GM19468 (cell line): ENCODE data around the gene INHBC.
"Not testable (repeated sequence)": the region's sequence is repeated elsewhere in the genome, so short reads cannot be mapped to it uniquely, and the experiment has no call there.

ENCODE experiments used
- ATAC-seq: cut with Tn5 transposase; IDR thresholded peaks from one replicate; pipeline ENCODE4 v1.9.1; 2021; ENCODE audit warnings: mild to moderate bottlenecking, moderate library complexity, moderate number of reproducible peaks; ENCODE audit not compliant: unreplicated experiment; ENCODE audit errors: extremely low read depth

Gene INHBC

DNA sequence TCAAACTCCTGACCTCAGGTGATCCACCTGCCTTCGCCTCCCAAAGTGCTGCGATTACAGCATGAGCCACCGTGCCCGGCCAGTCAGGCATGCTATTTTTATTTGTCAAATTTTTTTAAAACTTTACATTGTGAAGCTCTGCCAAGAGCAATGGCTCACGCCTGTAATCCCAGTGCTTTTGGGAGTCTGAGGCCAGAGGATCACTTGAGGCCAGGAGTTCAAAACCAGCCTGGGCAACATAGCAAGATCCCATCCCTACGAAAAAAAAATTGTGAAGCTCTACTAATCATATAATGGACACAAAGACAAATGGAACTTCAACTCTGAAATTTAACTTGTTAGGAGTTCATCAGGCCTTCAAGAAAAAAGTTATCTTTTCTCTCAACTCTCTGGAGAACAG lies 5.6 kb upstream of the INHBC start:
- no peak for ATAC-seq

- ATAC-seq = no peak
These were observed 5.0 kb upstream of the INHBC start for GRCh38 chr12:57429473-57430111.

- no peak for ATAC-seq
These were observed 4.3 kb upstream of the INHBC start for GRCh38 chr12:57430112-57430930.

DNA sequence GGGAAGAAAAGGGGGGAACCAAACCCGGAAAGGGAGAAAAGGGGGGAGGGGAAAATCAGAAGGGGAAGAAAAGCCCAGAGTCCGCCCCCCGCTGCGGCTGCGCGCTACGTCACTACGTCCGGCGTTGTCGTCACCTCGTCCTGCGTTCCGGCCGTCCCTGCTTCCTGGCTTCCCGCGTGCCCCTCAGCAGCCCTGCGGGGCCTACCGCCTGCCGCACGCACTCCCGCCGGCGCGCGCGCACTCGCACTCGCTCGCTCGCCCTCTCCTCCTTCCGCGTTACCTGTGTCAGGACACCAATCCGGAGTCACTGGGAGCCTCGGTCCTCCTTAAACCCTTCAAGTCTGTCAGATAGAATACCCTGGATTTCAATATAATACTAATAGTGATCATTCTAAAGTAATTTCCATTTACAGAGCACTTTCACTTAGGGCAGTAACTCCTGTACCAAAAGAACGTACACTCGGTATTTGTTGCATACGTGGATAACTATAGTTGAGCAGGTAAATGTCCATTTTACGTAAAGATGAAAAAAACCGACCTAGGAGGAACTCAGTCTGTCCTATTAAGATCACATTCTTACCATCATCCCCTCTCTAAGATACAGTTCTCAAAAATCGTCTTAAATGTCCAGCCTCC lies 3.5 kb upstream of the INHBC start, which contains the start of gene R3HDM2:
Gene R3HDM2 (minus strand): TSS at position 113 of the 636 bp plus-strand sequence. CDS start 120,615 bp downstream, outside the sequence.
- ATAC-seq = peak; percentile 89

- ATAC-seq = no peak
These were observed 2.9 kb upstream of the INHBC start for GRCh38 chr12:57431654-57432188.

DNA sequence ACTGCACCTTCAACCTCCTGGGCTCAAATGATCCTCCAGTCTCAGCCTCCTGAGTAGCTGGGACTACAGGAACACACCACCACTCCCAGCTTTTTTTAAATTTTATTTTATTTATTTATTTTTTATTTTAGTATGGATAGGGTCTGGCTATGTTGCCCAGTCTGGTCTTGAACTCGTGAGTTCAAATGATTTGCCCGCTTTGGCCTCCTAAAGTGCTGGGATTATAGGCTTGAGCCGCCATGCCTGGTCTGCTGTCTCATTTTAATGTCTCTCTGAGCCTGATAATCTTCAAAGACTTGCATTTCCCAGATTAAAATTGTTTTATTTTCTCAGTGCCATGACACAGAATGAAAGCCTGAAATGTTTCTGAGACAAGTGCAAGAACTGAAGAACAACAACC lies 1.2 kb upstream of the INHBC start:
- ATAC-seq = no peak

DNA sequence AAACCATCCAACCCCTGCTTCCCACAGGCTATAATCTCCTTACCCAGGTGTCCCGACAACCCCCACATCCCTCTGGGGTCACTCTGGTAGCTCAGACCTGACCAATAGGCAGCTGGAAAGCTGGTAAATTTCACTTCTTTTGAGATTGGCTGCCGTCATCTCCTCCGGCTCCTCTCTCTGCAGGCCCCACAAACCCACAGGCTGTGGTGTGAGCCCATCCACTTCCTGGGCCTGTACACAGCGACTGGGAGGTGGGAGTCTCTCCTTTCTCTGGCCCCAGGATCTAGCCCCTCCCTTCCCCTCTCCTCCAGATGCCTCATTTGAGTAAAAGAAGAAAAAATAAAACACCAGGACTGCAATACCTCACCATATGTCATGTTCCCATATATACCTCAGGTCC lies 709 bp downstream of the INHBC start:
- no peak for ATAC-seq

GRCh38 chr12:57438400-57438799 lies 3.8 kb downstream of the INHBC start:
- no peak for ATAC-seq

- no peak for ATAC-seq
These were observed 5.2 kb downstream of the INHBC start for GRCh38 chr12:57439762-57440266.

- ATAC-seq = not testable (repeated sequence)
These were observed 6.8 kb downstream of the INHBC start for GRCh38 chr12:57441393-57441792.

DNA sequence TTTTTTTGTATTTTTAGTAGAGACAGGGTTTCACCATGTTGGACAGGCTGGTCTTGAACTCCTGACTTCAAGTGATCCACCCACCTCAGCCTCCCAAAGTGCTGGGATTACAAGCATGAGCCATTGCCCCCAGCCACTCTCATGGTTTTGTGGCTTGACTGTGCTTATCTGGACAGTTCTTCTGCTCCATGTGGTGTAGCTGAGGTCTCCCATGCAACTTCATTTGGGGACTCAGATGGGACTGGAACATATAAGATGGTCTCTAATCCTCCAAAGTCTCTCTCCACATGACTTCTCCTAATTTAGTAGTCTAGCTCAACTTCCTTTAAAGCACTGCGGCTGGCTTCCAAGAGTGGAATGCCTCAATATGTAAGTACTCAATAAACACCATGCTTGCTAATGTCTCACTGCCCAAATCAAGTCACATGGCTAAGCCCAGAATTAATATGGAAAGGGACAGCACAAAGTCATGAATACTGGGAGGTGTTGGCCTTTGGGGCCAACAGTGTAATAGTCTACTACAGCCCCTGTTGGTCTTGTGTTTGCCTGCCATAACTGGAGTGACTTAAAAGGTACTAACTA lies 7.4 kb downstream of the INHBC start:
- ATAC-seq = no peak

- ATAC-seq = not testable (repeated sequence)
These were observed 9.8 kb downstream of the INHBC start for GRCh38 chr12:57444337-57444736.

DNA sequence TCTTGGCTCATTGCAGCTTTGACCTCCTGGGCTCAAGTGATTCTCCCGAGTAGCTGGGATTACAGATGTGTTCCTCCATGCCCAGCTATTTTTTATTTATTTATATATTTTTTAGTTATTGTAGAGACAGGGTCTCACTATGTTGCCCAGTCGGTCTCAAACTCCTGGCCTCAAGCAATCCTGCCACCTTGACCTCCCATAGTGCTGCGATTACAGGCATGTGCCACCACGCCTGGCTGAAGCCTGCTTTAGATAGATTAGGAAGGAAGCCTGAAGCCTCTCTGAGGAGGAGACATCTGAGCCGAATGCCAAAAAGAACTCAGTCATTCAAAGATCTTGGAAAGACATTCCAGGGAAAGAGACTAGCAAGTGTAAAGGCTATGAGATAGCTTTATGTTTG lies 10.2 kb downstream of the INHBC start:
- ATAC-seq = no peak

DNA sequence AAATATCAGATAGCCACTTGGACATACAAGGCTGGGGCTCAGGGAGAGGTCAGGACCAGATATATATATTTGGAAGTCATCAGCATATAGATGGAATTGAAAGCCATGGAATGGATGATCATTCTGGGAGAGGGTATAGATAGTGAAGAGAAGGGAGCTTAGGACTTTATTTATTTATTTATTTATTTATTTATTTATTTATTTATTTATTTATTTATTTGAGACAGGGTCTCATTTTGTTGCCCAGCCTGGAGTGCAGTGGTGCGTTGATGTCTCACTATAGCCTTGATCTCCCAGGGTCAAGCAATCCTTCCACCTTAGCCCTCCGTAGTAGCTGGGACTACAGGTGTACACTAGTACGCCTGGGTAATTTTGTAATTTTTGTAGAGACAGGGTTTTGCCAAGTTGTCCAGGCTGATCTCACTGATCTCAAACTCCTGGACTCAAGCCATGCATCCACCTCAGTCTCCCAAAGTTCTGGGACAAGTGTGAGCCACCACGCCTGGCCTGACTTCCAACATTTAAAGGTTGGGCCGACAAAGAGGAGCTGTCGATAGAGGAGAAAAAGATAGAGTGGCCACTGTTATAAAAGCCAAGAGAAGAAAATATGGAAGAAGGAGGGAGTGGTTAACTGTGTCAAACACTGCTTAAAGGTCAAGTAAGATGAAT lies 11.8 kb downstream of the INHBC start:
- no peak for ATAC-seq

DNA sequence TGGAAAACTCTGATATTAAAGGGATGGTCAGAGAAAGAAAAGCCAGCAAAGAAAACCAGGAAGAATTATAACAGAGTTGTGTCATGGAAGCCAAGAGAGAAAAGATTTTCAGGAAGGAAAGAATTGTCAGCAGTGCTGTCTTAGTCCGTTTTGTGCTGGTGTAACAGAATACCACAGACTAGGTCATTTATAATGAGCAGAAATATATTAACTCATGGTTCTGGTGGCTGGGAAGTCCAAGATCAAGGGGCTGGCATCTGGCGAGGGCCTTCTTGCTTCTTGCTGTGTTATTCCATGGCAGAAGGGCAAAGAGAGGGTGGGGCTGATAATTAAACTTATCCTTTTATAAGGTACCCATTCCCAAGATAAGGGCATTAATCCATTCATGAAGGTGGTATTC lies 14.1 kb downstream of the INHBC start:
- ATAC-seq = no peak

DNA sequence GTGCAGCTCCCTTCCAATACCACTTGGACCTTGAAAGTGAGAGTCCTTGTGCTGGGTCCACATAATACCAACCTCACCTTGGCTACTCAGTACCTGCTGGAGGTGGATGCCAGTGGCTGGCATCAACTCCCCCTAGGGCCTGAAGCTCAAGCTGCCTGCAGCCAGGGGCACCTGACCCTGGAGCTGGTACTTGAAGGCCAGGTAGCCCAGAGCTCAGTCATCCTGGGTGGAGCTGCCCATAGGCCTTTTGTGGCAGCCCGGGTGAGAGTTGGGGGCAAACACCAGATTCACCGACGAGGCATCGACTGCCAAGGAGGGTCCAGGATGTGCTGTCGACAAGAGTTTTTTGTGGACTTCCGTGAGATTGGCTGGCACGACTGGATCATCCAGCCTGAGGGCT lies 14.8 kb downstream of the INHBC start:
- ATAC-seq = no peak

GRCh38 chr12:57450057-57450456 lies 15.5 kb downstream of the INHBC start:
- no peak for ATAC-seq

DNA sequence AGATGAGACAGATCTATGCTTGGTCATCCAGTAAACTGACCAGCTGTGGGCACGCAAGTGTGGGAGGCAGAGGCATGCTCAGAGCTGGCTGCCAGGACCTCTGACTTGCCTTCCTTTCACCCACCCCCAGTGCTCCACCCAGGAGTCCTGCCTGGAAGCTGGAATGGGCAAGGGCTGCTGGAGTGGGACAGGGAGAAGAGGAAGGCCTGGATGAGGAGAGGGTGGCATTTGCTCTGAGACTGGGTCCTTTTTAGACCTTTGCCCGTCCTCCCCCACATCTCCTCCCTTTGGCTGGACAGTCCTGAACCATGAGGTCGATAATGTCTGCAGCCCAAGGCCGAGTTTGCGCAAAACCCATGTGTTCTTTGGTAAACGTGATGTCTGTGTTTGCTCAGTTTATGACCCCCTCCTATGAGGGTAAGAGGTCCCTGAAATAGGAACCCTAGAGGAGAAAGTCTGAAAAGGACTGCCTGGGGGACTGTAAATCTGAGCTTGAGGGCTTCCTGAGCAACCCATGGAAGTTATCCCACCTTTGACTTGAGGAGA lies 16.7 kb downstream of the INHBC start:
- ATAC-seq = no peak

DNA sequence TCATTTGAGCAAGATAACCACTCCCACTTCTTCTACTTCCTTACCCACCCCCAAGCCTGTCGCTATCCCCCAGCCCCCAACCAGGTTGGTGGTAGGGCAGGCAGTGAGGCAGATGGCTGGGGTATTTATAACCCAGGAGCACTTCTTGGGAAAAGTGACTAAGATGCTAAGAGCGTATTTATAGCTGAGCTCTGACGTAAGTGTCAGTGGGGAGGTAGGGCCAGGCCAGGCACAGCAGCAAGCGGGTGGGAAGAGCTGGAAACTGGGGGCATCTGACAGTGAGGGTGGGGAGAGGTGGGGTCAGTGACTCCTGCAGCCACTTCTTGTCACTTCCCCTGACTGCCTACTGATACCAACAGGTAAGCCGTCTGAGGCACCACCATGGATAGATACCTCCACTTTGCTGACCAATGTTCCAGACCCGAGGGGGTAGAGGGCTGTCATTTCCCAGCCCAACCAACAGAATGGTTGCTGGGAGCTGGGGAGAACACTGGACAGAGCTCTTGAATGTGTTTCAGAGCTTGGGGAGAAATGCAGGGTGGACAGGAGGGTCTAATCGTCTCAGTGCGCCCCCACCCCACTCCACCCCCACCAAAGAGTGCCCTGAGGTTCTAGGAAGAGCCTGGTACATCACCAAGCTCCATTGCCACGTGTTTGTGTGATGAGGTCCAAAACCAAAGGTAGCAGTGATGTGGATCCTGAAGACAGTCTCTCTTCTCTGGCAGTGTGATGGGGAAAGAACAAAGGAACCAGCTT lies 17.8 kb downstream of the INHBC start:
- ATAC-seq = no peak
